IMR-90 (cell line): Measurements from ENCODE around the gene GARNL3.

Experiments
- CTCF ChIP-seq: conservative IDR thresholded peaks from 2 replicates; pipeline ENCODE4 v1.5.1; 2012; ENCODE audit warnings: mild to moderate bottlenecking, low read depth, low read length, improper control_type of control experiment
- POLR2A ChIP-seq: IDR thresholded peaks from 2 replicates; pipeline ENCODE4 v1.6.1; 2012; ENCODE audit warnings: mild to moderate bottlenecking, low read depth, low read length
- RAD21 ChIP-seq: IDR thresholded peaks from 2 replicates; pipeline ENCODE4 v1.6.1; 2012; ENCODE audit warnings: low read length, improper control_type of control experiment
- USF2 ChIP-seq: fragments of 150-350 bp; IDR thresholded peaks from 2 replicates; pipeline ENCODE4 v1.6.1; 2017; ENCODE audit warnings: mild to moderate bottlenecking, antibody characterized with exemption, low read length, low read depth

- TF ChIP-seq CTCF (no peak), RAD21 (no peak), POLR2A (no peak), USF2 (no peak)
These were observed 89.3 kb downstream of the GARNL3 start for GRCh38 chr9:127353882-127354281.
